BE2C (cell line): Measurements from ENCODE around the gene NNAT.

Experiments
- DNase-seq: peaks from one replicate; pipeline ENCODE4 v3.0.0-alpha.2; 2020
- H3K27me3 ChIP-seq: fragments of 250-450 bp; sonication (Bioruptor Pico); 2 replicates; pipeline ENCODE4 v1.5.1; 2020; ENCODE audit warnings: mild to moderate bottlenecking
- H3K36me3 ChIP-seq: fragments of 250-450 bp; sonication (Bioruptor Pico); 2 replicates; pipeline ENCODE4 v1.5.1; 2020; ENCODE audit warnings: mild to moderate bottlenecking
- H3K4me1 ChIP-seq: fragments of 250-450 bp; sonication (Bioruptor Pico); 2 replicates; pipeline ENCODE4 v1.5.1; 2020
- H3K4me3 ChIP-seq: 2 replicates; pipeline ENCODE4 v1.5.1; 2011; ENCODE audit warnings: low read depth, low read length
- H3K9me3 ChIP-seq: fragments of 250-450 bp; sonication (Bioruptor Pico); 2 replicates; pipeline ENCODE4 v1.5.1; 2020
- CTCF ChIP-seq: IDR thresholded peaks from 2 replicates; pipeline ENCODE4 v1.5.1; 2012; ENCODE audit warnings: mild to moderate bottlenecking, low read depth, low read length

Gene NNAT

GRCh38 chr20:37529214-37529967, 8.3 kb downstream of the NNAT start:
- no peak for TF ChIP-seq CTCF
- H3K4me1 ChIP-seq: no peaks in the 10 kb centered on the region
- no peaks in the 10 kb centered on the region for H3K9me3 ChIP-seq
- no peak for DNase-seq
- no peak overlapping the region for H3K4me3 ChIP-seq
- no peaks in the 10 kb centered on the region; the same call in 1 of the 2 replicates for H3K36me3 ChIP-seq
- no peaks in the 10 kb centered on the region for H3K27me3 ChIP-seq

GRCh38 chr20:37529968-37530600, 9.0 kb downstream of the NNAT start:
- Histone ChIP-seq H3K9me3 (no peaks in the 10 kb centered on the region), H3K4me3 (no peak overlapping the region), H3K36me3 (no peaks in the 10 kb centered on the region; the same call in 1 of the 2 replicates), H3K4me1 (no peaks in the 10 kb centered on the region), H3K27me3 (no peaks in the 10 kb centered on the region)
- no peak for TF ChIP-seq CTCF
- DNase-seq: no peak

DNA sequence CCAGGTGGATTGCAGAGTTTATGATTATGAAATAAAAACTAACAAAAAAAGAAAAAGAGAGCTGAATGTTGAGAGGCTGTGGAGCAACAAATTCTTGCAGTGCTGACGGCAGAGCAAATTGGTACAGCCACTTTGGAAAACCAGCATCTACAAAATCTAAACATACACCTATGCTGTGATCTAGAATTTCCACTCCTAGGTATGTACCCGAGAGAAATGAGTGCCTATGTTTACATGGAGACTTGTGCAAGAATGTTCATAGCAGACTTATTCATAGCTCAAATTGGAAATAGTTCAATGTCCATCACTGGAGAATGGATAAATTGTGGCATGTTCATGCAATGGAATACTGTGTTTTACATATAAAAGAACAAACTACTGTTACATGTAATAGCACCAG, 9.6 kb downstream of the NNAT start:
- no peak for DNase-seq
- Histone ChIP-seq H3K36me3 (no peaks in the 10 kb centered on the region; the same call in 1 of the 2 replicates), H3K4me3 (no peak overlapping the region), H3K9me3 (no peaks in the 10 kb centered on the region), H3K27me3 (no peaks in the 10 kb centered on the region), H3K4me1 (no peaks in the 10 kb centered on the region)
- no peak for TF ChIP-seq CTCF

GRCh38 chr20:37531856-37532255, 10.8 kb downstream of the NNAT start:
- H3K36me3 ChIP-seq: no peaks in the 10 kb centered on the region
- no peaks in the 10 kb centered on the region for H3K9me3 ChIP-seq
- TF ChIP-seq CTCF: no peak

GRCh38 chr20:37533154-37533715, 12.2 kb downstream of the NNAT start:
- DNase-seq: no peak
- TF ChIP-seq CTCF: no peak

More at GRCh38 chr20:37531856-37532255, 10.8 kb downstream of the NNAT start:
- Histone ChIP-seq H3K4me3 (no peak overlapping the region), H3K27me3 (no peaks in the 10 kb centered on the region), H3K4me1 (no peaks in the 10 kb centered on the region)
- no peak for DNase-seq

More at GRCh38 chr20:37533154-37533715, 12.2 kb downstream of the NNAT start:
- no peak overlapping the region for H3K4me3 ChIP-seq
- no peaks in the 10 kb centered on the region for H3K4me1 ChIP-seq
- H3K9me3 ChIP-seq: no peaks in the 10 kb centered on the region
- no peaks in the 10 kb centered on the region for H3K27me3 ChIP-seq
- H3K36me3 ChIP-seq: no peaks in the 10 kb centered on the region
